CD4-positive, CD25-positive, alpha-beta regulatory T cell (primary cell): ENCODE measurements around the gene CCDC85B. TPM values are rescaled to one million over a fixed set of nuclear protein-coding genes. Genes with fewer than 3 reads are reported as not detected.
"Not testable (repeated sequence)": the region's sequence is repeated elsewhere in the genome, so short reads cannot be mapped to it uniquely, and the experiment has no call there.

Source experiments
- ATAC-seq, 2 donors: fragments of 150-1000 bp; cut with Tn5 transposase; one replicate each; pipeline ENCODE4 v1.10.0; 2021; ENCODE audit warnings: low read depth in 2 of 2, moderate number of reproducible peaks in 2 of 2, moderate library complexity in 1 of 2
- DNase-seq, 3 donors: peaks; one replicate each; pipeline versions ENCODE4 v3.0.0 to v3.0.0-alpha.2; 2012 to 2022; ENCODE audit warnings: mixed read lengths in 1 of 3
- H3K27ac ChIP-seq: one replicate; pipeline ENCODE4 v1.7.0; 2013; ENCODE audit warnings: mild to moderate bottlenecking, low read length; ENCODE audit not compliant: insufficient read depth, poor library complexity, severe bottlenecking
- H3K27me3 ChIP-seq: one replicate; pipeline ENCODE4 v1.7.0; 2013; ENCODE audit warnings: low read length; ENCODE audit not compliant: control insufficient read depth, insufficient read depth
- H3K36me3 ChIP-seq: one replicate; pipeline ENCODE4 v1.7.0; 2013; ENCODE audit warnings: mild to moderate bottlenecking, low read length, moderate library complexity; ENCODE audit not compliant: control insufficient read depth, insufficient read depth
- H3K4me1 ChIP-seq: 2 replicates; pipeline ENCODE4 v1.7.0; 2013; ENCODE audit warnings: mild to moderate bottlenecking, low read length; ENCODE audit not compliant: insufficient read depth, control insufficient read depth, poor library complexity, severe bottlenecking
- H3K4me3 ChIP-seq: one replicate; pipeline ENCODE4 v1.7.0; 2013; ENCODE audit warnings: low read depth, mild to moderate bottlenecking, low read length, moderate library complexity
- H3K9me3 ChIP-seq, 2 experiments: 1 replicate in 1 of 2; 2 replicates in 1 of 2; pipeline ENCODE4 v1.7.0; 2013; ENCODE audit warnings: low read length in 2 of 2, mild to moderate bottlenecking in 1 of 2, moderate library complexity in 1 of 2; ENCODE audit not compliant: control insufficient read depth in 2 of 2
- H3K27ac Mint-ChIP-seq, 3 donors: one replicate each; pipeline ENCODE4 v1.8.0; 2020 to 2022; ENCODE audit warnings: mild to moderate bottlenecking in 3 of 3, mixed read lengths in 3 of 3, moderate library complexity in 2 of 3
- H3K27me3 Mint-ChIP-seq: one replicate; pipeline ENCODE4 v1.8.0; 2022; ENCODE audit warnings: mild to moderate bottlenecking, mixed read lengths
- H3K36me3 Mint-ChIP-seq: one replicate; pipeline ENCODE4 v1.8.0; 2020; ENCODE audit warnings: mixed read lengths
- H3K4me1 Mint-ChIP-seq, 4 donors: one replicate each; pipeline ENCODE4 v1.8.0; 2020 to 2022; ENCODE audit warnings: mixed read lengths in 4 of 4, mild to moderate bottlenecking in 1 of 4
- H3K4me3 Mint-ChIP-seq, 4 donors: one replicate each; pipeline ENCODE4 v1.8.0; 2020 to 2022; ENCODE audit warnings: mild to moderate bottlenecking in 4 of 4, mixed read lengths in 4 of 4, moderate library complexity in 3 of 4
- H3K9me3 Mint-ChIP-seq, 7 donors: one replicate each; pipeline ENCODE4 v1.8.0; 2020 to 2022; ENCODE audit warnings: mixed read lengths in 7 of 7, mild to moderate bottlenecking in 3 of 7, moderate library complexity in 2 of 7
- polyA plus RNA-seq, 4 donors: library from polyadenylated mRNA; unstranded; fragments of 300-500 nt; fragmentation: Illumina TruSeq; gene quantifications; one replicate each; pipeline ENCODE4 v1.2.3, GENCODE V29; 2021
- total RNA-seq: library from RNA; stranded (reverse); gene quantifications from one replicate; pipeline ENCODE4 v1.2.3, GENCODE V29; 2022

CCDC85B gene
- 20.7 TPM for total RNA-seq
- 10 to 100 TPM; 58.7 to 74.0 (median 63.2) TPM for polyA plus RNA-seq

GRCh38 chr11:65890324-65891218, at the start of gene CCDC85B:
TSS of gene CCDC85B (plus strand) at chr11:65890673. CDS start at chr11:65890784, 111 bp downstream.
- peak; percentile 98 for DNase-seq
- H3K4me3 ChIP-seq: peak within 1 kb of the TSS; percentile 88
- peaks cover 1% of the 10 kb centered on the region for H3K36me3 ChIP-seq
- Mint-ChIP-seq H3K27me3 (peaks cover 6% of the 10 kb centered on the region), H3K4me1 (peaks cover 13 to 71% (median 47%) of the 10 kb centered on the region in 4 donors), H3K36me3 (peaks cover 4% of the 10 kb centered on the region), H3K9me3 (no peaks in the 10 kb centered on the region), H3K27ac (peak within 1 kb of the TSS; percentile 98 to 100 (median 99)), H3K4me3 (peak within 1 kb of the TSS; percentile 87 to 96 (median 90))
- peaks cover 64% of the 10 kb centered on the region for H3K4me1 ChIP-seq
- ATAC-seq: peak; percentile 65 to 79
- H3K9me3 ChIP-seq: no peaks in the 10 kb centered on the region
- H3K27me3 ChIP-seq: no peaks in the 10 kb centered on the region
- peak within 1 kb of the TSS; percentile 97 for H3K27ac ChIP-seq

- Mint-ChIP-seq H3K9me3 (no peaks in the 10 kb centered on the region), H3K36me3 (no peaks in the 10 kb centered on the region), H3K27ac (no peak overlapping the region), H3K4me1 (no peaks in the 10 kb centered on the region), H3K27me3 (no peaks in the 10 kb centered on the region), H3K4me3 (no peak overlapping the region)
- ATAC-seq: no peak
- DNase-seq: no peak
- Histone ChIP-seq H3K4me1 (no peaks in the 10 kb centered on the region), H3K27me3 (no peaks in the 10 kb centered on the region), H3K9me3 (no peaks in the 10 kb centered on the region), H3K36me3 (no peaks in the 10 kb centered on the region), H3K4me3 (no peak overlapping the region), H3K27ac (no peak overlapping the region)
Measured at GRCh38 chr11:65842144-65842543, 48.3 kb upstream of the CCDC85B start.

- Histone ChIP-seq H3K27ac (no peak overlapping the region), H3K27me3 (no peaks in the 10 kb centered on the region), H3K9me3 (no peaks in the 10 kb centered on the region), H3K4me1 (no peaks in the 10 kb centered on the region), H3K36me3 (no peaks in the 10 kb centered on the region), H3K4me3 (no peak overlapping the region)
- ATAC-seq (no peak), DNase-seq (no peak)
- no peak overlapping the region for H3K27ac Mint-ChIP-seq
- H3K4me3 Mint-ChIP-seq: no peak overlapping the region
- H3K27me3 Mint-ChIP-seq: no peaks in the 10 kb centered on the region
- no peaks in the 10 kb centered on the region for H3K4me1 Mint-ChIP-seq
- H3K36me3 Mint-ChIP-seq: no peaks in the 10 kb centered on the region
- H3K9me3 Mint-ChIP-seq: no peaks in the 10 kb centered on the region
Measured at GRCh38 chr11:65843811-65844210, 46.7 kb upstream of the CCDC85B start.

- no peak overlapping the region for H3K4me3 ChIP-seq
- Mint-ChIP-seq H3K4me3 (no peak overlapping the region), H3K36me3 (no peaks in the 10 kb centered on the region), H3K27ac (no peak overlapping the region), H3K4me1 (no peaks in the 10 kb centered on the region), H3K9me3 (no peaks in the 10 kb centered on the region), H3K27me3 (no peaks in the 10 kb centered on the region)
- no peak overlapping the region for H3K27ac ChIP-seq
- no peaks in the 10 kb centered on the region for H3K27me3 ChIP-seq
- H3K4me1 ChIP-seq: no peaks in the 10 kb centered on the region
- ATAC-seq (no peak), DNase-seq (no peak)
- H3K9me3 ChIP-seq: no peaks in the 10 kb centered on the region
- no peaks in the 10 kb centered on the region for H3K36me3 ChIP-seq
Measured at GRCh38 chr11:65844231-65844872, 46.1 kb upstream of the CCDC85B start.

- ATAC-seq: no peak
- Mint-ChIP-seq H3K4me3 (peak overlapping the region in 1 of 4 donors; percentile 32), H3K9me3 (no peaks in the 10 kb centered on the region), H3K4me1 (peaks cover 0 to 7% (median 0%) of the 10 kb centered on the region in 4 donors), H3K36me3 (peaks cover 10% of the 10 kb centered on the region), H3K27ac (peak overlapping the region in 1 of 3 donors; percentile 41), H3K27me3 (no peaks in the 10 kb centered on the region)
- no peaks in the 10 kb centered on the region for H3K27me3 ChIP-seq
- H3K36me3 ChIP-seq: peaks cover 17% of the 10 kb centered on the region
- DNase-seq: no peak
- no peaks in the 10 kb centered on the region for H3K4me1 ChIP-seq
- H3K27ac ChIP-seq: no peak overlapping the region
- peaks cover 6 to 9% of the 10 kb centered on the region in 2 experiments for H3K9me3 ChIP-seq
- H3K4me3 ChIP-seq: no peak overlapping the region
Measured at GRCh38 chr11:65847746-65848145, 42.7 kb upstream of the CCDC85B start.

GRCh38 chr11:65848693-65849092, 41.8 kb upstream of the CCDC85B start:
- H3K36me3 ChIP-seq: peaks cover 27% of the 10 kb centered on the region
- not testable (repeated sequence) for H3K27ac ChIP-seq, H3K9me3 Mint-ChIP-seq, H3K27me3 Mint-ChIP-seq, H3K27ac Mint-ChIP-seq, H3K9me3 ChIP-seq, H3K27me3 ChIP-seq, DNase-seq, H3K4me3 ChIP-seq, ATAC-seq, H3K4me1 ChIP-seq
- Mint-ChIP-seq H3K4me3 (peak overlapping the region in 1 of 4 donors; percentile 27), H3K36me3 (peaks cover 16% of the 10 kb centered on the region), H3K4me1 (peaks cover 0 to 13% (median 2%) of the 10 kb centered on the region in 4 donors)

GRCh38 chr11:65849366-65849765, 41.1 kb upstream of the CCDC85B start:
- peaks cover 6 to 9% of the 10 kb centered on the region in 2 experiments for H3K9me3 ChIP-seq
- H3K36me3 Mint-ChIP-seq: peaks cover 23% of the 10 kb centered on the region
- peaks cover 0 to 19% (median 5%) of the 10 kb centered on the region in 4 donors for H3K4me1 Mint-ChIP-seq
- H3K36me3 ChIP-seq: peaks cover 34% of the 10 kb centered on the region
- H3K27me3 ChIP-seq: no peaks in the 10 kb centered on the region
- H3K27me3 Mint-ChIP-seq: no peaks in the 10 kb centered on the region
- H3K9me3 Mint-ChIP-seq: no peaks in the 10 kb centered on the region
- DNase-seq: no peak
- H3K4me3 ChIP-seq: no peak overlapping the region
- no peak overlapping the region for H3K27ac Mint-ChIP-seq
- no peak overlapping the region for H3K27ac ChIP-seq
- H3K4me3 Mint-ChIP-seq: no peak overlapping the region
- H3K4me1 ChIP-seq: peaks cover 8% of the 10 kb centered on the region
- ATAC-seq: no peak
